Left lung (tissue), 10 donors: ENCODE data around the gene PHF12. TPM values are rescaled to one million over a fixed set of nuclear protein-coding genes. Genes with fewer than 3 reads are reported as not detected.

Experiments used
- ATAC-seq: fragments of 200-7000 bp; cut with Tn5 transposase; one replicate; pipeline ENCODE4 v1.9.1; 2020; ENCODE audit warnings: moderate library complexity
- DNase-seq, 4 donors: peaks; one replicate each; pipeline ENCODE4 v3.0.0-alpha.2; 2013 to 2020
- H3K27ac ChIP-seq, 2 donors: fragments of 200-600 bp; sonication (generic) in 1 of 2; one replicate each; pipeline versions ENCODE4 v1.5.0 to v1.8.0; 2020 to 2021
- H3K27me3 ChIP-seq, 2 donors: fragments of 200-600 bp; sonication (generic) in 1 of 2; one replicate each; pipeline versions ENCODE4 v1.5.0 to v1.8.0; 2020 to 2021
- H3K36me3 ChIP-seq, 2 donors: fragments of 200-600 bp; sonication (generic) in 1 of 2; one replicate each; pipeline versions ENCODE4 v1.5.0 to v1.8.0; 2020 to 2021
- H3K4me1 ChIP-seq, 2 donors: fragments of 200-600 bp; one replicate each; pipeline ENCODE4 v1.8.0; 2021
- H3K4me3 ChIP-seq, 2 donors: fragments of 200-600 bp; sonication (generic) in 1 of 2; one replicate each; pipeline versions ENCODE4 v1.5.0 to v1.8.0; 2020 to 2021; ENCODE audit warnings: mild to moderate bottlenecking in 1 of 2
- H3K9me3 ChIP-seq, 2 donors: fragments of 200-600 bp; sonication (generic) in 1 of 2; one replicate each; pipeline versions ENCODE4 v1.5.0 to v1.8.0; 2020 to 2021
- intact Hi-C, 2 donors: fragments of 100-400 bp; cut with DNase I; formaldehyde crosslinking; loops; one replicate each; pipeline versions ENCODE4 v1.11.2 to v1.14.2; 2022
- polyA plus RNA-seq, 6 donors: library from polyadenylated mRNA; unstranded; fragments of 120-200 nt; gene quantifications; one replicate each; pipeline ENCODE4 v1.2.1, GENCODE V29; 2013; ENCODE audit not compliant: insufficient read length in 6 of 6
- total RNA-seq, 2 donors: library from RNA; stranded (reverse); fragmentation: NEBNext Ultra II Directional; extraction: Animal tissue kit (Norgen Biotek cat#: 25700); gene quantifications; one replicate each; pipeline ENCODE4 v1.2.1, GENCODE V29; 2021
- TF ChIP-seq, protein P1 (sequence below), 2 donors: fragments of 200-600 bp; sonication (generic) in 1 of 2; IDR thresholded peaks; one replicate each; pipeline versions ENCODE4 v1.5.0 to v1.8.0; 2021; ENCODE audit warnings: antibody characterized with exemption in 2 of 2
- donor health status: DM: no; HTN: yes; CAD: no.
- donor health status: DM: no; HTN: no; CAD: no.

PHF12 gene
- total and polyA plus RNA-seq, 8 donors = 32.1 to 68.7 (median 56.0) TPM

- Histone ChIP-seq H3K9me3 (no peaks in the 10 kb centered on the region), H3K4me3 (no peak overlapping the region), H3K36me3 (peaks cover 0 to 6% of the 10 kb centered on the region in 2 donors), H3K4me1 (peaks cover 36 to 87% of the 10 kb centered on the region in 2 donors), H3K27ac (no peak overlapping the region), H3K27me3 (no peaks in the 10 kb centered on the region)
- intact Hi-C loops = no loop called here
- ATAC-seq (no peak), DNase-seq (no peak)
- TF ChIP-seq, protein P1, sequence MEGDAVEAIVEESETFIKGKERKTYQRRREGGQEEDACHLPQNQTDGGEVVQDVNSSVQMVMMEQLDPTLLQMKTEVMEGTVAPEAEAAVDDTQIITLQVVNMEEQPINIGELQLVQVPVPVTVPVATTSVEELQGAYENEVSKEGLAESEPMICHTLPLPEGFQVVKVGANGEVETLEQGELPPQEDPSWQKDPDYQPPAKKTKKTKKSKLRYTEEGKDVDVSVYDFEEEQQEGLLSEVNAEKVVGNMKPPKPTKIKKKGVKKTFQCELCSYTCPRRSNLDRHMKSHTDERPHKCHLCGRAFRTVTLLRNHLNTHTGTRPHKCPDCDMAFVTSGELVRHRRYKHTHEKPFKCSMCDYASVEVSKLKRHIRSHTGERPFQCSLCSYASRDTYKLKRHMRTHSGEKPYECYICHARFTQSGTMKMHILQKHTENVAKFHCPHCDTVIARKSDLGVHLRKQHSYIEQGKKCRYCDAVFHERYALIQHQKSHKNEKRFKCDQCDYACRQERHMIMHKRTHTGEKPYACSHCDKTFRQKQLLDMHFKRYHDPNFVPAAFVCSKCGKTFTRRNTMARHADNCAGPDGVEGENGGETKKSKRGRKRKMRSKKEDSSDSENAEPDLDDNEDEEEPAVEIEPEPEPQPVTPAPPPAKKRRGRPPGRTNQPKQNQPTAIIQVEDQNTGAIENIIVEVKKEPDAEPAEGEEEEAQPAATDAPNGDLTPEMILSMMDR (IDR thresholded peaks at IDR 0.05) = no peak
Measured at GRCh38 chr17:28944343-28944742, 7.0 kb downstream of the PHF12 start.

DNA sequence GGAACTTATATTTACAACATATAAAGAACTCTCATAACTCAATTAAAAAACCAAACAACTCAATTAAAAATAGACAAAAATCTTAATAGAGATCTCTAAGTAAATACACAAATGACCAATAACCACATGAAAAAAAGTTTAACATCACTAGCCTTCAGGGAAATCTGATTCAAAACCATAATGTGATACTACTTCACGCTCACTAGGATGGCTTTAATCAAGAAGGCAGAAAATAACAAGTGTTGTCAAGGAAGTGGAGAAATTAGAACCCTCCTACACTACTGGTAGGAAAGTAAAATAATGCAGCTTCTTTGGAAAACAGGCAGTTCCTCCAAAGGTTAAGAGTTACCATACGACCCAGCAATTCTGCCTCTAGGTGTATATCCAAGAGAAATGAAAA, 8.4 kb downstream of the PHF12 start:
- Histone ChIP-seq H3K36me3 (peaks cover 0 to 6% of the 10 kb centered on the region in 2 donors), H3K9me3 (no peaks in the 10 kb centered on the region), H3K27me3 (no peaks in the 10 kb centered on the region), H3K27ac (no peak overlapping the region), H3K4me3 (no peak overlapping the region), H3K4me1 (peaks cover 35 to 91% of the 10 kb centered on the region in 2 donors)
- intact Hi-C loops = no loop called here
- ATAC-seq (no peak), DNase-seq (no peak)
- TF ChIP-seq, protein P1 (IDR thresholded peaks at IDR 0.05) = no peak

GRCh38 chr17:28941251-28941650, 10.1 kb downstream of the PHF12 start:
- Histone ChIP-seq H3K27ac (no peak overlapping the region), H3K4me3 (no peak overlapping the region), H3K9me3 (no peaks in the 10 kb centered on the region), H3K36me3 (peaks cover 0 to 6% of the 10 kb centered on the region in 2 donors), H3K4me1 (peaks cover 33 to 91% of the 10 kb centered on the region in 2 donors), H3K27me3 (no peaks in the 10 kb centered on the region)
- intact Hi-C loops = no loop called here
- TF ChIP-seq, protein P1 (IDR thresholded peaks at IDR 0.05) = no peak
- ATAC-seq (no peak), DNase-seq (no peak)

DNA sequence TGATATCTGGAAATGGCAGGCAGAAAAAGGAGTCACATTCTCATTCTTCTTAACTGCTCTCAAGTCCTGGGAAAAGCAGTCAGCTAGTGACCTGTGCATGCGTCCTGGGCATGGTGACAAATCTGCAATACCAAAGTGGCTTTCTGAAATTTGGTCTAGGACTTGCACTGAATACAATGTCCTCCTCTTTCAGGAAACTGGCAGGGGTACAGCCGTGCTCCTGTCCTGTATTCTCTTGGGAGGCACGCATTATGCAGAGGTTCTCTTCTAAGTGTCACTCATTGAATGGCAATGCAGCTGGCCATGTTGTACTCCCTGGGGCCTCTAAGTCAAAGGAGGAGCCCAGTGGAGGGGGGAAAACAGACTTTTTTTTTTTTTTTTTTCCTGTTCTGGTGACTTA, 10.6 kb downstream of the PHF12 start:
- ATAC-seq (peak; percentile 44), DNase-seq (no peak)
- Histone ChIP-seq H3K36me3 (peaks cover 0 to 6% of the 10 kb centered on the region in 2 donors), H3K9me3 (no peaks in the 10 kb centered on the region), H3K27ac (peak overlapping the region in 1 of 2 donors; percentile 61), H3K4me3 (no peak overlapping the region), H3K27me3 (no peaks in the 10 kb centered on the region), H3K4me1 (peaks cover 30 to 91% of the 10 kb centered on the region in 2 donors)
- intact Hi-C loops = no loop called here
- TF ChIP-seq, protein P1 (IDR thresholded peaks at IDR 0.05) = no peak

DNA sequence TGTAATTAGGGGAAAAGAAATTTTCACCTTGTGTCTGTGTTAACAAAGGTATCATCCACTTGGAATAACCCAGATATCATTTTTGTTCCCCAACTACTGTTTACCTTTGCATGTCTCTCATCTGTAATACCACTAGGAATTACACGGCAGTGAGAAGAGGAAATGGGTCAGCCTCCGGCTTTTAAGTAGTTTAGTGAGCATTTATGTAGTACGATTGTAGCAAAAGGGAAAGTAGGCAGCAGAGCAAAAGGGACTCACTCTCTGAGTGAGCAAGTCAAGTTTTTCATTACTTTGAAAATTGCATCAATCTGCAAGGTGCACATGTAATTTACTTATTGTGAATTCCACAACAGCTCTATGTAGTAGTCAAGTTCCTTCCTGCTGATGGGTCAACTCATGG, 11.2 kb downstream of the PHF12 start:
- Histone ChIP-seq H3K4me3 (no peak overlapping the region), H3K4me1 (peaks cover 25 to 91% of the 10 kb centered on the region in 2 donors), H3K36me3 (peaks cover 0 to 6% of the 10 kb centered on the region in 2 donors), H3K27me3 (no peaks in the 10 kb centered on the region), H3K27ac (peak overlapping the region in 1 of 2 donors; percentile 61), H3K9me3 (no peaks in the 10 kb centered on the region)
- ATAC-seq = no peak
- intact Hi-C loops = no loop called here
- TF ChIP-seq, protein P1 (IDR thresholded peaks at IDR 0.05) = no peak
- no peak for DNase-seq
